PC-9 (cell line): Measurements from ENCODE around the gene ECHDC3. TPM values are rescaled to one million over a fixed set of nuclear protein-coding genes. Genes with fewer than 3 reads are reported as not detected.

Experiments used
- BruUV-seq: library from RNA; stranded (reverse); fragments of 400-500 nt; replicated peaks from 2 replicates; lab custom pipeline; 2021; lab: Mats Ljungman, UMichigan
- CTCF ChIA-PET: fragments of 300-600 bp; sonication (Branson Sonifier 250); formaldehyde crosslinking; loops from one replicate; lab custom pipeline; 2022; ENCODE audit warnings: antibody characterized with exemption; lab: Charles Lee
- POLR2A ChIA-PET: fragments of 300-600 bp; sonication (Branson Sonifier 250); formaldehyde crosslinking; loops from one replicate; lab custom pipeline; 2022; ENCODE audit warnings: antibody characterized with exemption; ENCODE audit not compliant: unreplicated experiment; lab: Charles Lee
- DNase-seq, 2 experiments: peaks; one replicate each; pipeline versions ENCODE4 v3.0.0 to v3.0.0-alpha.2; 2015 to 2022; ENCODE audit warnings: mixed read lengths in 1 of 2
- H2AFZ ChIP-seq: fragments of 200-600 bp; sonication (generic); 2 replicates; pipeline ENCODE4 v1.8.1; 2017; ENCODE audit warnings: antibody characterized with exemption
- H3F3A ChIP-seq: fragments of 200-600 bp; sonication (generic); 2 replicates; pipeline ENCODE4 v1.8.1; 2017; ENCODE audit warnings: antibody characterized with exemption, mild to moderate bottlenecking, low read depth; ENCODE audit not compliant: insufficient read depth
- H3K27ac ChIP-seq: fragments of 200-600 bp; sonication (generic); 2 replicates; pipeline ENCODE4 v1.6.1; 2016; ENCODE audit warnings: mixed run types
- H3K27me3 ChIP-seq: fragments of 200-600 bp; sonication (generic); 2 replicates; pipeline ENCODE4 v1.6.1; 2016; ENCODE audit warnings: low read depth, mixed run types; ENCODE audit not compliant: insufficient read depth
- H3K36me3 ChIP-seq: fragments of 200-600 bp; sonication (generic); 2 replicates; pipeline ENCODE4 v1.6.1; 2016; ENCODE audit warnings: low read depth, mixed run types
- H3K4me1 ChIP-seq: fragments of 200-600 bp; sonication (generic); replicated peaks from 2 replicates; pipeline ENCODE4 v1.6.1; 2016; ENCODE audit warnings: mixed run types; ENCODE audit not compliant: insufficient read depth
- H3K4me2 ChIP-seq: fragments of 200-600 bp; sonication (generic); 2 replicates; pipeline ENCODE4 v1.6.1; 2017; ENCODE audit warnings: mixed run types
- H3K4me3 ChIP-seq: fragments of 200-600 bp; sonication (generic); 2 replicates; pipeline ENCODE4 v1.6.1; 2016; ENCODE audit warnings: mixed run types
- H3K79me2 ChIP-seq: fragments of 200-600 bp; sonication (generic); 2 replicates; pipeline ENCODE4 v1.6.1; 2017; ENCODE audit warnings: low read depth, mixed run types
- H3K9me2 ChIP-seq: fragments of 200-600 bp; sonication (generic); 2 replicates; pipeline ENCODE4 v1.8.1; 2017; ENCODE audit warnings: mild to moderate bottlenecking; ENCODE audit not compliant: insufficient read depth
- H3K9me3 ChIP-seq: fragments of 200-600 bp; sonication (generic); 2 replicates; pipeline ENCODE4 v1.8.1; 2016; ENCODE audit warnings: low read depth; ENCODE audit not compliant: insufficient read depth
- H4K20me1 ChIP-seq: fragments of 200-600 bp; sonication (generic); 2 replicates; pipeline ENCODE4 v1.8.1; 2017; ENCODE audit not compliant: insufficient read depth
- EZH2 ChIP-seq: fragments of 200-600 bp; sonication (generic); IDR thresholded peaks from 2 replicates; pipeline ENCODE4 v1.8.0; 2017; ENCODE audit warnings: antibody characterized with exemption, low read depth
- intact Hi-C: fragments of 100-400 bp; cut with micrococcal nuclease; formaldehyde crosslinking; loops from one replicate; pipeline ENCODE4 v1.10.0; 2022; ENCODE audit not compliant: unreplicated experiment
- total RNA-seq: library from RNA; stranded (reverse); gene quantifications from 2 replicates; pipeline ENCODE4 v1.2.3, GENCODE V29; 2021
- TF ChIP-seq, protein P1 (sequence below): fragments of 200-600 bp; sonication (generic); conservative IDR thresholded peaks from 2 replicates; pipeline ENCODE4 v1.6.1; 2017; ENCODE audit warnings: mixed run types, antibody characterized with exemption, mild to moderate bottlenecking, moderate library complexity

ECHDC3 gene
- total RNA-seq, 1 experiment from 2014 or later = not detected

- ChIA-PET POLR2A (no interaction called here), CTCF (no interaction called here)
- no peaks in the 10 kb centered on the region for H3K79me2 ChIP-seq
- no peak overlapping the region for H2AFZ ChIP-seq
- no peak for DNase-seq
- no peaks in the 10 kb centered on the region for H3F3A ChIP-seq
- H3K27ac ChIP-seq = no peak overlapping the region
- H3K4me2 ChIP-seq = no peak overlapping the region
- intact Hi-C loops = no loop called here
- H3K9me3 ChIP-seq = no peaks in the 10 kb centered on the region
- no peaks in the 10 kb centered on the region for H3K4me1 ChIP-seq
- BruUV-seq = no TSS peak
- H3K4me3 ChIP-seq = no peak overlapping the region
- H3K9me2 ChIP-seq = no peaks in the 10 kb centered on the region
- no peaks in the 10 kb centered on the region for H4K20me1 ChIP-seq
- no peaks in the 10 kb centered on the region for H3K36me3 ChIP-seq
- H3K27me3 ChIP-seq = no peaks in the 10 kb centered on the region
- TF ChIP-seq EZH2 = no peak
- TF ChIP-seq, protein P1, sequence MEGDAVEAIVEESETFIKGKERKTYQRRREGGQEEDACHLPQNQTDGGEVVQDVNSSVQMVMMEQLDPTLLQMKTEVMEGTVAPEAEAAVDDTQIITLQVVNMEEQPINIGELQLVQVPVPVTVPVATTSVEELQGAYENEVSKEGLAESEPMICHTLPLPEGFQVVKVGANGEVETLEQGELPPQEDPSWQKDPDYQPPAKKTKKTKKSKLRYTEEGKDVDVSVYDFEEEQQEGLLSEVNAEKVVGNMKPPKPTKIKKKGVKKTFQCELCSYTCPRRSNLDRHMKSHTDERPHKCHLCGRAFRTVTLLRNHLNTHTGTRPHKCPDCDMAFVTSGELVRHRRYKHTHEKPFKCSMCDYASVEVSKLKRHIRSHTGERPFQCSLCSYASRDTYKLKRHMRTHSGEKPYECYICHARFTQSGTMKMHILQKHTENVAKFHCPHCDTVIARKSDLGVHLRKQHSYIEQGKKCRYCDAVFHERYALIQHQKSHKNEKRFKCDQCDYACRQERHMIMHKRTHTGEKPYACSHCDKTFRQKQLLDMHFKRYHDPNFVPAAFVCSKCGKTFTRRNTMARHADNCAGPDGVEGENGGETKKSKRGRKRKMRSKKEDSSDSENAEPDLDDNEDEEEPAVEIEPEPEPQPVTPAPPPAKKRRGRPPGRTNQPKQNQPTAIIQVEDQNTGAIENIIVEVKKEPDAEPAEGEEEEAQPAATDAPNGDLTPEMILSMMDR = no peak
These were observed 19.2 kb downstream of the ECHDC3 start for GRCh38 chr10:11761431-11761830.

- no peaks in the 10 kb centered on the region for H3K79me2 ChIP-seq
- CTCF ChIA-PET = no interaction called here
- no peaks in the 10 kb centered on the region for H4K20me1 ChIP-seq
- BruUV-seq = no TSS peak
- no peak overlapping the region for H3K4me3 ChIP-seq
- H3F3A ChIP-seq = no peaks in the 10 kb centered on the region
- no peaks in the 10 kb centered on the region for H3K36me3 ChIP-seq
- no peaks in the 10 kb centered on the region for H3K4me1 ChIP-seq
- DNase-seq = no peak
- H3K9me2 ChIP-seq = no peaks in the 10 kb centered on the region
- H3K27ac ChIP-seq = no peak overlapping the region
- H3K9me3 ChIP-seq = no peaks in the 10 kb centered on the region
- intact Hi-C loops = no loop called here
- H3K27me3 ChIP-seq = no peaks in the 10 kb centered on the region
- POLR2A ChIA-PET = no interaction called here
- H2AFZ ChIP-seq = no peak overlapping the region
- TF ChIP-seq, protein P1 = no peak
- no peak for TF ChIP-seq EZH2
- no peak overlapping the region for H3K4me2 ChIP-seq
These were observed 20.7 kb downstream of the ECHDC3 start for GRCh38 chr10:11762706-11763500.

DNA sequence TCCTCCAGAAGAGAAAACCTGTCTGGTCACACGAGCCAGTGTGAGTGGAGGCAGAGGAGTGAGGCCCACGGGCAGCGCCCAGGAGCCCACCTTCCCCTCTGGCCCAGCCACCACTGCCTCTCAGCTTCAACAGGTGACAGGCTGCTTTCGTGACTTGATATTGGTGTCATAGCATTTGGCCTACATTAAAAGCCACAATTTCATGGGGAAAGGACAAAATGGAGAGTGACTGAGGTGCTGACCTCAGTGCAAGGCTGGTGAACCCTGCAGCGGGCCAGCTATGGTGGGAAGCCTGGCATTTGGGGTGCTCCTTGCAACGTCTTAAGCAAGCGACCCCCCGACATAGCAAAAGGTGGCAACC is 21.3 kb downstream of the ECHDC3 start:
- TF ChIP-seq, protein P1 = no peak
- no peak for TF ChIP-seq EZH2
- Histone ChIP-seq H3K79me2 (no peaks in the 10 kb centered on the region), H3K4me1 (no peaks in the 10 kb centered on the region), H4K20me1 (no peaks in the 10 kb centered on the region), H3K27me3 (no peaks in the 10 kb centered on the region), H3K4me3 (no peak overlapping the region), H3K9me3 (no peaks in the 10 kb centered on the region), H3F3A (no peaks in the 10 kb centered on the region), H3K9me2 (no peaks in the 10 kb centered on the region), H3K4me2 (no peak overlapping the region), H3K27ac (no peak overlapping the region), H3K36me3 (no peaks in the 10 kb centered on the region), H2AFZ (no peak overlapping the region)
- ChIA-PET POLR2A (no interaction called here), CTCF (no interaction called here)
- no peak for DNase-seq
- no TSS peak for BruUV-seq
- intact Hi-C loops = no loop called here
